Neural crest cell (in vitro differentiated cells): ENCODE data around the gene CLCN5. TPM values are rescaled to one million over a fixed set of nuclear protein-coding genes. Genes with fewer than 3 reads are reported as not detected.
"Not testable (repeated sequence)": the region's sequence is repeated elsewhere in the genome, so short reads cannot be mapped to it uniquely, and the experiment has no call there.

Source experiments
- DNase-seq: peaks from one replicate; pipeline ENCODE4 v3.0.0; 2021; ENCODE audit warnings: low read depth, mixed read lengths, low spot score
- H3K27ac Mint-ChIP-seq: one replicate; pipeline ENCODE4 v1.8.0; 2021; ENCODE audit warnings: mild to moderate bottlenecking, mixed read lengths; ENCODE audit not compliant: unreplicated experiment
- H3K27me3 Mint-ChIP-seq: 2 replicates; pipeline ENCODE4 v1.8.0; 2021; ENCODE audit warnings: low read depth, mild to moderate bottlenecking, mixed read lengths
- H3K36me3 Mint-ChIP-seq: 2 replicates; pipeline ENCODE4 v1.8.0; 2021; ENCODE audit warnings: low read depth, mild to moderate bottlenecking, mixed read lengths
- H3K4me1 Mint-ChIP-seq: 2 replicates; pipeline ENCODE4 v1.8.0; 2021; ENCODE audit warnings: mixed read lengths
- H3K4me3 Mint-ChIP-seq: one replicate; pipeline ENCODE4 v1.8.0; 2021; ENCODE audit warnings: mild to moderate bottlenecking, mixed read lengths
- H3K9me3 Mint-ChIP-seq: 2 replicates; pipeline ENCODE4 v1.8.0; 2021; ENCODE audit warnings: mixed read lengths
- total RNA-seq: library from RNA; stranded (reverse); gene quantifications from 2 replicates; pipeline ENCODE4 v1.2.1, GENCODE V29; 2021
- TF ChIP-seq, protein P1 (sequence below): fragments of 200-600 bp; sonication (generic); conservative IDR thresholded peaks from 2 replicates; pipeline ENCODE4 v1.5.0; 2021; ENCODE audit warnings: antibody characterized with exemption, mild to moderate bottlenecking

CLCN5 gene
- total RNA-seq, 1 donor from 2014 or later: 16.7 TPM

DNA sequence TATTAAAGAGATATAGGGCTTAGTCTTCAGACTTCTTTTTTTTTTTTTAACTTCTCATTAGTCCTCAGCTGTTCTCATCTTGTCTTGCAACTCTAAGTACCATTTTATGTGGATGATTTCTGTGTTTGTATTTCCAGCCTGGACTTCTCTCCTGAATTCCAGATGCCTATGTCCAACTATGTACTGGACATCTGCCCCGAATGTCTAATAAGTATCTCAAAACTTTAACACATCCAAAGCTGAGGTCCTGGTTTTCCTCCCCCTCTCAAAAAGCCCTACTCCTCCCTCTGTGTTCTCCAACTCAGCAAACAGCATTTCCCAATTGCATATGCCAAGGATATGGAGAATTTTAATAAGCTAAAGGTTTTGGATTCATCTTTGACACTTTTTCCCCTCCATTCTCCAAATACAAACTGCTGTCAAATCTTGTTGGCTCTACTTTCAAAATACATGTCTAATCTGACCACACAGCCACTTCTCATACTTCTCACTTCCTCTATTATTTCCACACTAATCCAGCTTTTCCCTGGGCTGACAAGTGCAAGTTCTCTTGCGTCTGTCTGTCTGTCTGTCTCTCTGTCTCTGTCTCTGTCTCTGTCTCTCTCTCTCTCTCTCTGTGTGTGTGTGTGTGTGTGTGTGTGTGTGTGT, 79.8 kb downstream of the CLCN5 start:
- H3K4me1 Mint-ChIP-seq: peaks cover 4% of the 10 kb centered on the region

DNA sequence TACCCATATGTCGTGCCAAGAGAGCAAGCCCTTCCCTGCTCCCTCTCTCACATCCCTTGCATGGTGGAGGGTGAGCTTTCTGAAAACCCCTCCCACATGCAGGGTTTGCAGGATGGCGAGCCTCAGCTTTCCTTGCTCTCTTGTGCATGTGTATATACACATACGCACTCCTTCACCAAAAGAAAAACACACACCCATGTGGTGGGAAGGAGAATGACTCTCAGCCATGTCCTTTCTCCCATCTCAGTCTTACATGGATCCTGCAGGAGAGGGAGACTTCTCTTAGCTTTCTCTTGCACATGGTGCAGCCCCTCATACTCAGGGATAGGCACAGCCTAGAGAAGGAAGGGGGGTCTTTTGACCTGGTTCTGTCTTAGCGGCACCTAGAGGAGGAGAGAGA, 81.1 kb downstream of the CLCN5 start:
- Mint-ChIP-seq H3K4me1 (peaks cover 4% of the 10 kb centered on the region), H3K9me3 (peaks cover 6% of the 10 kb centered on the region), H3K27me3 (no peaks in the 10 kb centered on the region), H3K27ac (no peak overlapping the region), H3K4me3 (no peak overlapping the region), H3K36me3 (no peaks in the 10 kb centered on the region)
- TF ChIP-seq, protein P1, sequence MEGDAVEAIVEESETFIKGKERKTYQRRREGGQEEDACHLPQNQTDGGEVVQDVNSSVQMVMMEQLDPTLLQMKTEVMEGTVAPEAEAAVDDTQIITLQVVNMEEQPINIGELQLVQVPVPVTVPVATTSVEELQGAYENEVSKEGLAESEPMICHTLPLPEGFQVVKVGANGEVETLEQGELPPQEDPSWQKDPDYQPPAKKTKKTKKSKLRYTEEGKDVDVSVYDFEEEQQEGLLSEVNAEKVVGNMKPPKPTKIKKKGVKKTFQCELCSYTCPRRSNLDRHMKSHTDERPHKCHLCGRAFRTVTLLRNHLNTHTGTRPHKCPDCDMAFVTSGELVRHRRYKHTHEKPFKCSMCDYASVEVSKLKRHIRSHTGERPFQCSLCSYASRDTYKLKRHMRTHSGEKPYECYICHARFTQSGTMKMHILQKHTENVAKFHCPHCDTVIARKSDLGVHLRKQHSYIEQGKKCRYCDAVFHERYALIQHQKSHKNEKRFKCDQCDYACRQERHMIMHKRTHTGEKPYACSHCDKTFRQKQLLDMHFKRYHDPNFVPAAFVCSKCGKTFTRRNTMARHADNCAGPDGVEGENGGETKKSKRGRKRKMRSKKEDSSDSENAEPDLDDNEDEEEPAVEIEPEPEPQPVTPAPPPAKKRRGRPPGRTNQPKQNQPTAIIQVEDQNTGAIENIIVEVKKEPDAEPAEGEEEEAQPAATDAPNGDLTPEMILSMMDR: no peak
- DNase-seq: no peak

More for the DNA sequence above, 79.8 kb downstream of the CLCN5 start:
- H3K27ac Mint-ChIP-seq: no peak overlapping the region
- no peaks in the 10 kb centered on the region for H3K36me3 Mint-ChIP-seq
- DNase-seq: no peak
- TF ChIP-seq, protein P1: no peak
- peaks cover 6% of the 10 kb centered on the region for H3K9me3 Mint-ChIP-seq
- H3K4me3 Mint-ChIP-seq: no peak overlapping the region
- H3K27me3 Mint-ChIP-seq: no peaks in the 10 kb centered on the region

- DNase-seq: no peak
- H3K36me3 Mint-ChIP-seq: no peaks in the 10 kb centered on the region
- peaks cover 6% of the 10 kb centered on the region for H3K9me3 Mint-ChIP-seq
- TF ChIP-seq, protein P1: no peak
- H3K27ac Mint-ChIP-seq: no peak overlapping the region
- no peaks in the 10 kb centered on the region for H3K27me3 Mint-ChIP-seq
- H3K4me3 Mint-ChIP-seq: no peak overlapping the region
- H3K4me1 Mint-ChIP-seq: peaks cover 4% of the 10 kb centered on the region
Observed at GRCh38 chrX:50003927-50004326, 81.5 kb downstream of the CLCN5 start.

DNA sequence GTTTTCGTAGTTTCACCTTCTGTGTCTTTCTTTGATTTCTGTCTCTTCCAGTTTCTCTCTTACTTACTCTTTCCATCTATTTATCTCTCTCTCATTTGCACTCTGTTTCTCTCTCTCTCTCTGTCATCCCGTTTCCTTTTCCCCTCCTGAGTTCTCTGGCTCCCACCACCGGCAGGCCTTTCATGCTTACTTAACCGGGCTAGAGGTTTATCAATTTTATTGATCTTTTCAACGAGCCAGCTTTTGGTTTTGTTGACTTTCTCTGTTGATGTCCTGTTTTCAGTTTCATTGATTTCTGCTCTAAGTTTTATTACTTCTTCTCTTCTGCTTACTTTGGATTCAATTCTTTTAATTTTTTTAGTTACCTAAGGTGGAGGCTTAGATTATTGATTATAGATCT, 103.2 kb downstream of the CLCN5 start:
- not testable (repeated sequence) for H3K27me3 Mint-ChIP-seq, H3K4me1 Mint-ChIP-seq, DNase-seq
- Mint-ChIP-seq H3K4me3 (peak overlapping the region; percentile 23), H3K9me3 (peaks cover 11% of the 10 kb centered on the region), H3K27ac (peak overlapping the region; percentile 48), H3K36me3 (peaks cover 11% of the 10 kb centered on the region)

GRCh38 chrX:50035126-50035525, 112.7 kb downstream of the CLCN5 start:
- peaks cover 2% of the 10 kb centered on the region for H3K36me3 Mint-ChIP-seq

DNA sequence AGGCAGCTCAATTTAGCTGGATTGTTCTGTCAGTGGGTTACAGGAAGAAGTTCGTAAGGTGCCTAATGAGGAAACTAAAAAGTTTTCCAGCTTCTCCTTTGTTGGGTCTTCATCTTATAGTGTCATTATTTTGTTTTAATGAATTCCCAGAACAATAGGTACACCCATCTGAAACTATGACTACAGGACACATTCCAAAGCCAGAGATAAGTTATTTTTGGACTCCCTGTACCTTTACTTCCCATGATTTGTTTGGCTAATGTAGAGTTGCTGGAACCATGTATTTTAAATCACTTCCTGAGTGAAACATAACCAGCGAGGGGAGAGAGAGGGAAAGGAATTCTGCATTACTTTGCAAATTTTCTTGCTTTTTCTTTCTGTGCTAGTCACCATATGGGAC, 114.0 kb downstream of the CLCN5 start:
- Mint-ChIP-seq H3K27ac (no peak overlapping the region), H3K4me1 (no peaks in the 10 kb centered on the region), H3K9me3 (peaks cover 7% of the 10 kb centered on the region), H3K4me3 (no peak overlapping the region), H3K27me3 (no peaks in the 10 kb centered on the region), H3K36me3 (peaks cover 2% of the 10 kb centered on the region)
- TF ChIP-seq, protein P1: no peak
- no peak for DNase-seq

More at GRCh38 chrX:50035126-50035525, 112.7 kb downstream of the CLCN5 start:
- Mint-ChIP-seq H3K27me3 (no peaks in the 10 kb centered on the region), H3K27ac (no peak overlapping the region), H3K4me1 (no peaks in the 10 kb centered on the region), H3K4me3 (no peak overlapping the region), H3K9me3 (peaks cover 7% of the 10 kb centered on the region)
- TF ChIP-seq, protein P1: no peak
- DNase-seq: no peak
